ENCODE results near the gene BMPR2.
"Not testable (repeated sequence)": the region's sequence is repeated elsewhere in the genome, so short reads cannot be mapped to it uniquely, and the experiment has no call there.

Gene BMPR2

GRCh38 chr2:202378662-202379358, 2.7 kb downstream of the BMPR2 start:
- no peak for DNase-seq (ENCODE audit: low read depth, low spot score)

- no peak for DNase-seq (ENCODE audit: low read depth, low spot score)
Measured at GRCh38 chr2:202382684-202383083, 6.6 kb downstream of the BMPR2 start.

- DNase-seq (ENCODE audit: low read depth, low spot score) = not testable (repeated sequence)
Measured at GRCh38 chr2:202386495-202386894, 10.4 kb downstream of the BMPR2 start.

- no peak for DNase-seq (ENCODE audit: low read depth, low spot score)
Measured at GRCh38 chr2:202387608-202388342, 11.6 kb downstream of the BMPR2 start.

GRCh38 chr2:202400941-202401340, 24.8 kb downstream of the BMPR2 start:
- DNase-seq (ENCODE audit: low read depth, low spot score) = no peak

GRCh38 chr2:202405798-202406197, 29.7 kb downstream of the BMPR2 start:
- no peak for DNase-seq (ENCODE audit: low read depth, low spot score)

- DNase-seq (ENCODE audit: low read depth, low spot score) = no peak
Measured at GRCh38 chr2:202406445-202406978, 30.4 kb downstream of the BMPR2 start.

- no peak for DNase-seq (ENCODE audit: low read depth, low spot score)
Measured at GRCh38 chr2:202408546-202409140, 32.5 kb downstream of the BMPR2 start.

GRCh38 chr2:202410092-202410491, 34.0 kb downstream of the BMPR2 start:
- no peak for DNase-seq (ENCODE audit: low read depth, low spot score)

- no peak for DNase-seq (ENCODE audit: low read depth, low spot score)
Measured at GRCh38 chr2:202411097-202411496, 35.0 kb downstream of the BMPR2 start.

- no peak for DNase-seq (ENCODE audit: low read depth, low spot score)
Measured at GRCh38 chr2:202418027-202418426, 41.9 kb downstream of the BMPR2 start.

- DNase-seq (ENCODE audit: low read depth, low spot score) = no peak
Measured at GRCh38 chr2:202418511-202418910, 42.4 kb downstream of the BMPR2 start.

GRCh38 chr2:202423139-202423538, 47.0 kb downstream of the BMPR2 start:
- DNase-seq (ENCODE audit: low read depth, low spot score) = no peak

- no peak for DNase-seq (ENCODE audit: low read depth, low spot score)
Measured at GRCh38 chr2:202425036-202425435, 48.9 kb downstream of the BMPR2 start.

GRCh38 chr2:202426751-202427150, 50.6 kb downstream of the BMPR2 start:
- DNase-seq (ENCODE audit: low read depth, low spot score) = no peak

GRCh38 chr2:202429164-202429980, 53.2 kb downstream of the BMPR2 start:
- no peak for DNase-seq (ENCODE audit: low read depth, low spot score)

- no peak for DNase-seq (ENCODE audit: low read depth, low spot score)
Measured at GRCh38 chr2:202432776-202433175, 56.6 kb downstream of the BMPR2 start.

- DNase-seq (ENCODE audit: low read depth, low spot score) = no peak
Measured at GRCh38 chr2:202434472-202434871, 58.3 kb downstream of the BMPR2 start.

- no peak for DNase-seq (ENCODE audit: low read depth, low spot score)
Measured at GRCh38 chr2:202436626-202437025, 60.5 kb downstream of the BMPR2 start.

- not testable (repeated sequence) for DNase-seq (ENCODE audit: low read depth, low spot score)
Measured at GRCh38 chr2:202440117-202440516, 64.0 kb downstream of the BMPR2 start.

- DNase-seq (ENCODE audit: low read depth, low spot score) = no peak
Measured at GRCh38 chr2:202442882-202443281, 66.8 kb downstream of the BMPR2 start.

- no peak for DNase-seq (ENCODE audit: low read depth, low spot score)
Measured at GRCh38 chr2:202444000-202444399, 67.9 kb downstream of the BMPR2 start.
